ENCODE measurements around the gene VAV2.

GRCh38 chr9:133771486-133772482 lies 220.3 kb downstream of the VAV2 start:
- no peak for TF ChIP-seq CTCF (IDR thresholded peaks at IDR 0.05; ENCODE audit: low read depth, low read length, missing input control)
- no peak for TF ChIP-seq SP1 (IDR thresholded peaks at IDR 0.05)
- no peak for TF ChIP-seq JUND (IDR thresholded peaks at IDR 0.05)
- TF ChIP-seq YY1 (IDR thresholded peaks at IDR 0.05) = no peak
- TF ChIP-seq, protein P1, sequence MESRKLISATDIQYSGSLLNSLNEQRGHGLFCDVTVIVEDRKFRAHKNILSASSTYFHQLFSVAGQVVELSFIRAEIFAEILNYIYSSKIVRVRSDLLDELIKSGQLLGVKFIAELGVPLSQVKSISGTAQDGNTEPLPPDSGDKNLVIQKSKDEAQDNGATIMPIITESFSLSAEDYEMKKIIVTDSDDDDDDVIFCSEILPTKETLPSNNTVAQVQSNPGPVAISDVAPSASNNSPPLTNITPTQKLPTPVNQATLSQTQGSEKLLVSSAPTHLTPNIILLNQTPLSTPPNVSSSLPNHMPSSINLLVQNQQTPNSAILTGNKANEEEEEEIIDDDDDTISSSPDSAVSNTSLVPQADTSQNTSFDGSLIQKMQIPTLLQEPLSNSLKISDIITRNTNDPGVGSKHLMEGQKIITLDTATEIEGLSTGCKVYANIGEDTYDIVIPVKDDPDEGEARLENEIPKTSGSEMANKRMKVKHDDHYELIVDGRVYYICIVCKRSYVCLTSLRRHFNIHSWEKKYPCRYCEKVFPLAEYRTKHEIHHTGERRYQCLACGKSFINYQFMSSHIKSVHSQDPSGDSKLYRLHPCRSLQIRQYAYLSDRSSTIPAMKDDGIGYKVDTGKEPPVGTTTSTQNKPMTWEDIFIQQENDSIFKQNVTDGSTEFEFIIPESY (IDR thresholded peaks at IDR 0.05) = no peak
- TF ChIP-seq, protein P2, sequence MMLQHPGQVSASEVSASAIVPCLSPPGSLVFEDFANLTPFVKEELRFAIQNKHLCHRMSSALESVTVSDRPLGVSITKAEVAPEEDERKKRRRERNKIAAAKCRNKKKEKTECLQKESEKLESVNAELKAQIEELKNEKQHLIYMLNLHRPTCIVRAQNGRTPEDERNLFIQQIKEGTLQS (IDR thresholded peaks at IDR 0.05) = no peak
- no peak for TF ChIP-seq RXRA (IDR thresholded peaks at IDR 0.05)
- TF ChIP-seq RAD21 (IDR thresholded peaks at IDR 0.05) = no peak
